Fibroblast of the aortic adventitia (primary cell): ENCODE results near the gene DSC1. TPM values are rescaled to one million over a fixed set of nuclear protein-coding genes. Genes with fewer than 3 reads are reported as not detected.

Experiments used
- DNase-seq: peaks from one replicate; pipeline ENCODE4 v3.0.0-alpha.2; 2010; ENCODE audit warnings: low read depth
- H3K4me3 ChIP-seq: 2 replicates; pipeline ENCODE4 v1.5.1; 2011; ENCODE audit warnings: low read depth, mild to moderate bottlenecking, control low read depth, low read length, moderate library complexity
- CTCF ChIP-seq: IDR thresholded peaks from 2 replicates; pipeline ENCODE4 v1.5.1; 2011; ENCODE audit warnings: mild to moderate bottlenecking, low read length, control low read depth, inconsistent platforms; ENCODE audit not compliant: insufficient read depth
- total RNA-seq: library from RNA; depleted of rRNA; stranded (reverse); fragments of >200 nt; gene quantifications from 2 replicates; pipeline ENCODE4 v1.2.3, GENCODE V29; 2012; ENCODE audit warnings: low replicate concordance

DSC1 gene
- total RNA-seq, 1 donor, result not detected

GRCh38 chr18:31105733-31106132 lies 56.9 kb downstream of the DSC1 start:
- H3K4me3 ChIP-seq, result no peak overlapping the region
- TF ChIP-seq CTCF, result no peak
- no peak for DNase-seq

GRCh38 chr18:31104444-31104843 lies 58.2 kb downstream of the DSC1 start:
- no peak for TF ChIP-seq CTCF
- H3K4me3 ChIP-seq, result no peak overlapping the region
- DNase-seq, result no peak

GRCh38 chr18:31103423-31103822 lies 59.2 kb downstream of the DSC1 start:
- no peak for TF ChIP-seq CTCF
- DNase-seq, result no peak
- no peak overlapping the region for H3K4me3 ChIP-seq

- no peak overlapping the region for H3K4me3 ChIP-seq
- TF ChIP-seq CTCF, result no peak
- DNase-seq, result no peak
Observed at GRCh38 chr18:31102941-31103340, 59.7 kb downstream of the DSC1 start.

GRCh38 chr18:31102025-31102684 lies 60.5 kb downstream of the DSC1 start, which contains the start of gene DSC2:
DSC2 (minus strand) TSS chr18:31102421; CDS start chr18:31101971, 450 bp downstream.
- no peak for TF ChIP-seq CTCF
- no peak within 1 kb of the TSS for H3K4me3 ChIP-seq
- DNase-seq, result no peak

- DNase-seq, result no peak
- H3K4me3 ChIP-seq, result no peak overlapping the region
- TF ChIP-seq CTCF, result no peak
Observed at GRCh38 chr18:31101183-31102024, 61.3 kb downstream of the DSC1 start.
